Ovary (tissue), 3 donors: ENCODE measurements around the gene SQSTM1.

Source experiments
- CTCF ChIP-seq, 3 donors: fragments of 450-650 bp in 2 of 3; fragments of 200-600 bp in 1 of 3; IDR thresholded peaks; one replicate each; pipeline versions ENCODE4 v1.5.1 to v1.8.0; 2016 to 2022; ENCODE audit warnings: antibody characterized with exemption in 3 of 3, mild to moderate bottlenecking in 1 of 3
- EP300 ChIP-seq: sonication (generic); formaldehyde crosslinking; IDR thresholded peaks from one replicate; pipeline ENCODE4 v1.6.1; 2017; ENCODE audit warnings: antibody characterized with exemption
- POLR2A ChIP-seq: fragments of 450-650 bp; IDR thresholded peaks from one replicate; pipeline ENCODE4 v1.6.1; 2017; ENCODE audit warnings: antibody characterized with exemption, mild to moderate bottlenecking, moderate library complexity
- donor health status: DM: no; HTN: no; CAD: no.

GRCh38 chr5:179854356-179854755 lies 33.7 kb downstream of the SQSTM1 start:
- TF ChIP-seq CTCF (IDR thresholded peaks at IDR 0.05): no peak
- no peak for TF ChIP-seq EP300
- no peak for TF ChIP-seq POLR2A
